Calu3 (cell line): ENCODE data around the gene DCANP1. TPM values are rescaled to one million over a fixed set of nuclear protein-coding genes. Genes with fewer than 3 reads are reported as not detected.

Experiments used
- BruUV-seq: library from RNA; stranded (reverse); fragments of 400-500 nt; replicated peaks from 2 replicates; lab custom pipeline; 2021; lab: Mats Ljungman, UMichigan
- CTCF ChIA-PET: fragments of 300-600 bp; sonication (Branson Sonifier 250); formaldehyde crosslinking; loops from one replicate; lab custom pipeline; 2022; ENCODE audit warnings: antibody characterized with exemption; lab: Charles Lee
- DNase-seq: peaks from one replicate; pipeline ENCODE4 v3.0.0; 2022
- H3K27ac Mint-ChIP-seq: one replicate; pipeline ENCODE4 v1.8.0; 2022; ENCODE audit warnings: mixed read lengths; ENCODE audit not compliant: unreplicated experiment
- H3K27me3 Mint-ChIP-seq: one replicate; pipeline ENCODE4 v1.8.0; 2022; ENCODE audit warnings: mixed read lengths; ENCODE audit not compliant: unreplicated experiment
- H3K36me3 Mint-ChIP-seq: one replicate; pipeline ENCODE4 v1.8.0; 2022; ENCODE audit warnings: mild to moderate bottlenecking, moderate library complexity, mixed read lengths; ENCODE audit not compliant: insufficient read depth, unreplicated experiment
- H3K4me1 Mint-ChIP-seq: one replicate; pipeline ENCODE4 v1.8.0; 2022; ENCODE audit warnings: mild to moderate bottlenecking, low read depth, mixed read lengths; ENCODE audit not compliant: unreplicated experiment
- H3K4me3 Mint-ChIP-seq: one replicate; pipeline ENCODE4 v1.8.0; 2022; ENCODE audit warnings: mild to moderate bottlenecking, low read depth, moderate library complexity, mixed read lengths; ENCODE audit not compliant: unreplicated experiment
- H3K9me3 Mint-ChIP-seq: one replicate; pipeline ENCODE4 v1.8.0; 2022; ENCODE audit warnings: low read depth, mixed read lengths; ENCODE audit not compliant: unreplicated experiment
- intact Hi-C: fragments of 100-400 bp; cut with micrococcal nuclease; formaldehyde crosslinking; loops from one replicate; pipeline ENCODE4 v1.10.0; 2022; ENCODE audit not compliant: unreplicated experiment
- total RNA-seq: library from RNA; stranded (reverse); gene quantifications from 2 replicates; pipeline ENCODE4 v1.2.3, GENCODE V29; 2022
- TF ChIP-seq, protein P1 (sequence below): fragments of 200-600 bp; IDR thresholded peaks from one replicate; pipeline ENCODE4 v1.8.0; 2022; ENCODE audit warnings: antibody characterized with exemption; ENCODE audit not compliant: unreplicated experiment

Gene DCANP1
- total RNA-seq, 1 experiment from 2014 or later = not detected

DNA sequence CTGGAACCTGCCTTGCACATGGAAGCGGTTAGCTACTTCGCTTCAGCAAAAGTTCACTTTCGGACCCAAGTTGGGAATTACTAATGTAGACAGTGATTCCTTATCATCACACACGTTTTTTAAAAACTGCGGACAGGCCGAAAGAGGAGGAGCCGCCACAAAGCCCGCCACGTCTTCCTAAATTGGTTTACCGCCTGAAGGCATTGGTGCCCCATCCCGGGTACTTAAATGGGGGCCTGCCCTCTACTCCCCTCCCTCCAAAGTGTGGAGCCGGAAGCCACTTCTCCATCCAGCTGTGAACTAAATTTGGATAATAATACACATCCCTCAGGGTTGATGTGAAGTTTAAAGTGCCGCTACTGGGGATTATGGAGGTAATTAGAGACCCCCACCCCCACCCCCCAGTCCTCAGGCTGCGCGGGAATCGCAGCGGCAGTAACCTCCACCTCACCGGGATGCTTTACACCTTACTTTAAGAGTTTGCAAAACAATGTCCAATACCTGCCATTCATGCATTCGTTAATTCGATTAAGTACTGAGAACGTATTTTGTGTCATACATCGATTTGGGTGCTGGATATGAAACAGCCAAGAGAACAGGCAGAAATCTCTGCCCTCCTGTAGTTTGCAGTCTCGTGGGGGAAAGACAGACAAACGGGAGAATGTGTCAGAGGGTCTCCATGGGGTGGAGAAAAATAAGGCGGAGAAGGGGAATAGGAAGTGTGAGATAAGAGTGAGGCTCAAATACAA, 47.2 kb downstream of the DCANP1 start:
- no peaks in the 10 kb centered on the region for H3K27me3 Mint-ChIP-seq
- intact Hi-C loops = no loop called here

DNA sequence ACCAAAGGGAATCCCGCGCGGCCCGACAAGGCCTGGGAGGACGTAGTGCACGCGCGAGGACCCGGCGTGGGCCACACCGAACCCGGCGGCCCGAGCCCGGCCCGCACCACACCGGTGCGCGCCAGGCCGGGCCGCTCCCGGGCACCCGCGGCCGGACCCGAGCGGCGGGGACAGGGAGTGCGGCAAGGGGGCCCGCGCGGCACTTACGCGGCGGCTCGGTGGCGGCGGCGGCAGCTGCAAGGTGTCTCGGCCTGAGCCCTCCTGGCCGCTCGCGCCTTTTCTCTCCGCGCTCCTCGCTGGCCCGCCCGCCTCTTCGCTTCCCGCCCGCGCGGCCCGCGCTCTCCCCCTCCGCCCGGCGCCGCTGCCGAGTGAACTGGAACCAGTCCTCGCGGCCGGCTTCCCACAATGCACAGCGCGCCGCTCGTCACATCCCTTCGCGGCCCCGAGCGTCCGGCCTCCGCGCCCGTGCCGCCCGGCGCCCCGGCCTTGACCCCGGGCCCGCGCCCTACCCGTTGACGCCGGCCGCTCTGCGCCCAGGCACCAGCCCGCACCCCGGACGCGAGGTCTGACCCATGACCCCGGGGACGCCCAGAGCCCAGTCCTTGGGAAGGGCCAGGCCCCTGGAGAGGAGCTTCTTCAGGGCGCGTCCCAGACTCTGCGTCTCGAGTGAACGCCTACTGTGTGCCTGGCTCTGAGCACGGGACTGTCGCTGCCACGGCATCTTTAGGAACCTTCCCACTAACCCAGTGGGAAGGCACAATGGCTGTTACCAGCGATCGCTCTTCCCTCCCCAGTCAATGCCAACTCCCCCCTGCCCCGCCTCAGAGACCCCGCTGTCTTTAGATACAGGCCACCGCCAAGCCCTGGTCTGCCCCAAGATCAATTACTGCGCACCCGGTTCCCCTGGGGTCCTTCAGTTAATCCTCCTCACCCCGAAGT, 48.0 kb downstream of the DCANP1 start, which contains the start of gene MACROH2A1:
Gene MACROH2A1 (minus strand): TSS at position 377 of the 939 bp plus-strand sequence. CDS start 10,138 bp downstream, outside the sequence.
- H3K36me3 Mint-ChIP-seq = peaks cover 41% of the 10 kb centered on the region
- CTCF ChIA-PET = interaction anchor here (0.6 kb wide), 1 partner anchor 766 kb away, joined by 5 read pairs; no protein-coding TSS in a partner anchor
- H3K27ac Mint-ChIP-seq = peak within 1 kb of the TSS; percentile 69
- DNase-seq = peak; percentile 92
- TSS peak; percentile 87 for BruUV-seq
- no peaks in the 10 kb centered on the region for H3K9me3 Mint-ChIP-seq
- TF ChIP-seq, protein P1, sequence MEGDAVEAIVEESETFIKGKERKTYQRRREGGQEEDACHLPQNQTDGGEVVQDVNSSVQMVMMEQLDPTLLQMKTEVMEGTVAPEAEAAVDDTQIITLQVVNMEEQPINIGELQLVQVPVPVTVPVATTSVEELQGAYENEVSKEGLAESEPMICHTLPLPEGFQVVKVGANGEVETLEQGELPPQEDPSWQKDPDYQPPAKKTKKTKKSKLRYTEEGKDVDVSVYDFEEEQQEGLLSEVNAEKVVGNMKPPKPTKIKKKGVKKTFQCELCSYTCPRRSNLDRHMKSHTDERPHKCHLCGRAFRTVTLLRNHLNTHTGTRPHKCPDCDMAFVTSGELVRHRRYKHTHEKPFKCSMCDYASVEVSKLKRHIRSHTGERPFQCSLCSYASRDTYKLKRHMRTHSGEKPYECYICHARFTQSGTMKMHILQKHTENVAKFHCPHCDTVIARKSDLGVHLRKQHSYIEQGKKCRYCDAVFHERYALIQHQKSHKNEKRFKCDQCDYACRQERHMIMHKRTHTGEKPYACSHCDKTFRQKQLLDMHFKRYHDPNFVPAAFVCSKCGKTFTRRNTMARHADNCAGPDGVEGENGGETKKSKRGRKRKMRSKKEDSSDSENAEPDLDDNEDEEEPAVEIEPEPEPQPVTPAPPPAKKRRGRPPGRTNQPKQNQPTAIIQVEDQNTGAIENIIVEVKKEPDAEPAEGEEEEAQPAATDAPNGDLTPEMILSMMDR = no peak
- intact Hi-C loops = no loop called here
- peaks cover 55% of the 10 kb centered on the region for H3K4me1 Mint-ChIP-seq
- peak within 1 kb of the TSS; percentile 91 for H3K4me3 Mint-ChIP-seq
- H3K27me3 Mint-ChIP-seq = no peaks in the 10 kb centered on the region

More for the DNA sequence above, 47.2 kb downstream of the DCANP1 start:
- H3K4me1 Mint-ChIP-seq = peaks cover 47% of the 10 kb centered on the region
- peak overlapping the region; percentile 91 for H3K4me3 Mint-ChIP-seq
- H3K27ac Mint-ChIP-seq = peak overlapping the region; percentile 69
- no peak for DNase-seq
- TF ChIP-seq, protein P1 = no peak
- BruUV-seq = no TSS peak
- peaks cover 41% of the 10 kb centered on the region for H3K36me3 Mint-ChIP-seq
- CTCF ChIA-PET = interaction anchor here (0.9 to 1.2 kb wide), 2 partner anchors 26 to 268 kb away, joined by 3 to 4 read pairs; no protein-coding TSS in a partner anchor
- H3K9me3 Mint-ChIP-seq = no peaks in the 10 kb centered on the region

DNA sequence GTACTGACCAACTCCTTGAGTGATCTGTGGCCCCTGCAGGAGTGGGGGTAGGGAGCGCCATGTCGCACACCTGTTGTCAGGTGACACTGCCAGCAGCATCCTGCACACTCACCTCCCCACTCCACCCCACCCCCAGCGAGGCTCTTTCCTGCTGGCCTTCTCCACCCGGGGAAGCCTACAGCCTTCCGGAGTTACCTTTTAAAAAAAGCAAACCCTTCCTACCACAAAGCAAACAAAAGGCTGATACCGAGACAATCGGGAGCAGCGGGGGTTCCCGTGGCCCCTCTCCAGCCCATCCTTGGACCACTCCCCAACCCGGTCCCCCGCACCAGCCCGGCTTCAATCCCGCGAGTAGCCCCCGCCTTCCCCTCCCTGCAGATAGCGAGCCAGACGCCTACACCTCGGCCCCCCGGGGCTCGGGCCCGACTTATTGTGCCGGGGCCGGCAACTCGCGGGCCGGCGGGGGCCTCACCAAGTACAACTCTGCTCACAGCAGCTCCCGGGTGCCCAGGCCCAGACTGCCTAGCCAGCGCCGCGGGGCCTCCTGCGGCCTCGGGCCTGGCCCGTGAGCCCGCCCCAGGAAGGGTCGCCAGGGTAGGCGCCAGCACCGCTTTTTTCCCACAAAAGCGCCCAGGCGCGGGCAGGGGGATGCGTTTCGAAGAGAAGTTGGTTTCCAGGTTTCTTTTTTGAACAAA, 48.8 kb downstream of the DCANP1 start:
- CTCF ChIA-PET = interaction anchor here (0.6 kb wide), 1 partner anchor 765 kb away, joined by 5 read pairs; no protein-coding TSS in a partner anchor
- no TSS peak for BruUV-seq
- H3K4me1 Mint-ChIP-seq = peaks cover 64% of the 10 kb centered on the region
- H3K9me3 Mint-ChIP-seq = no peaks in the 10 kb centered on the region
- TF ChIP-seq, protein P1 = no peak
- peak overlapping the region; percentile 91 for H3K4me3 Mint-ChIP-seq
- peak overlapping the region; percentile 45 for H3K27ac Mint-ChIP-seq
- peak; percentile 77 for DNase-seq
- no peaks in the 10 kb centered on the region for H3K27me3 Mint-ChIP-seq
- H3K36me3 Mint-ChIP-seq = peaks cover 41% of the 10 kb centered on the region
- intact Hi-C loops = no loop called here

DNA sequence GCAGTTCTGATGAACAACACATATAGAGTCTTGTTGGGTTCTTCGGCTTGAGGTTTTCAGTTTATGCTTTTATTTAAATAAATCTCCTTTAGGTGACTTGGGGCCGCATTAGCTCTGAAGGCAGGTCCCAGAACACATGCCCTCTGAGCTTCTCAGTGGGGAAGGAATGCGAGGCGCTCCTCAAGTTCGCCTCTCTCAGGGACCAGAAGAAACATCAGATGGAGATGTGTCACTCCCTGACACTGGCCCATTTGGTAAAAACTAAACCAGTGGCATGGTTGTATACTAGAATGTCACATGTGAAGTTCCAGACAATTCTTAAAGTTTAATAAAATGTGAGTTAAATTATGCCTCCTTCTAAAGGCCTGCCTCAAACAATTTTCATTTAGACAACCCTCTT, 50.1 kb downstream of the DCANP1 start:
- intact Hi-C loops = no loop called here
- Mint-ChIP-seq H3K4me1 (peaks cover 76% of the 10 kb centered on the region), H3K9me3 (no peaks in the 10 kb centered on the region), H3K4me3 (peak overlapping the region; percentile 91), H3K36me3 (peaks cover 47% of the 10 kb centered on the region), H3K27me3 (no peaks in the 10 kb centered on the region), H3K27ac (no peak overlapping the region)
- TF ChIP-seq, protein P1 = no peak
- DNase-seq = no peak
- BruUV-seq = no TSS peak
- CTCF ChIA-PET = no interaction called here
